GM21367 (cell line): Measurements from ENCODE around the gene BRAT1.
"Not testable (repeated sequence)": the region's sequence is repeated elsewhere in the genome, so short reads cannot be mapped to it uniquely, and the experiment has no call there.

Experiments
- ATAC-seq: cut with Tn5 transposase; IDR thresholded peaks from one replicate; pipeline ENCODE4 v1.9.1; 2021; ENCODE audit not compliant: unreplicated experiment

The BRAT1 gene

GRCh38 chr7:2539031-2539911 is 16.1 kb downstream of the BRAT1 start:
- no peak for ATAC-seq

- ATAC-seq = no peak
These were observed 17.1 kb downstream of the BRAT1 start for GRCh38 chr7:2537981-2538851.

GRCh38 chr7:2535872-2536627 is 19.3 kb downstream of the BRAT1 start:
- not testable (repeated sequence) for ATAC-seq

- not testable (repeated sequence) for ATAC-seq
These were observed 21.1 kb downstream of the BRAT1 start for GRCh38 chr7:2534214-2534613.

- not testable (repeated sequence) for ATAC-seq
These were observed 21.8 kb downstream of the BRAT1 start for GRCh38 chr7:2533566-2533965.

GRCh38 chr7:2532816-2533215 is 22.5 kb downstream of the BRAT1 start:
- ATAC-seq = not testable (repeated sequence)

- not testable (repeated sequence) for ATAC-seq
These were observed 23.0 kb downstream of the BRAT1 start for GRCh38 chr7:2532199-2532772.

- not testable (repeated sequence) for ATAC-seq
These were observed 23.6 kb downstream of the BRAT1 start for GRCh38 chr7:2531796-2532110.

GRCh38 chr7:2530994-2531795 is 24.1 kb downstream of the BRAT1 start:
- ATAC-seq = not testable (repeated sequence)

- no peak for ATAC-seq
These were observed 25.0 kb downstream of the BRAT1 start for GRCh38 chr7:2530071-2530987.

- no peak for ATAC-seq
These were observed 25.9 kb downstream of the BRAT1 start for GRCh38 chr7:2529161-2530070.

GRCh38 chr7:2528481-2529095 is 26.7 kb downstream of the BRAT1 start:
- no peak for ATAC-seq

- ATAC-seq = no peak
These were observed 27.5 kb downstream of the BRAT1 start for GRCh38 chr7:2527505-2528467.

- ATAC-seq = no peak
These were observed 28.4 kb downstream of the BRAT1 start for GRCh38 chr7:2526659-2527504.
